Measurements from ENCODE around the gene NT5DC4. TPM values are rescaled to one million over a fixed set of nuclear protein-coding genes. Genes with fewer than 3 reads are reported as not detected.

NT5DC4 gene
- polyA plus RNA-seq, 1 of the 3 experiments (the other 2 are of a cell fraction) = not detected

GRCh38 chr2:112754564-112754963 lies 33.7 kb downstream of the NT5DC4 start:
- peaks cover 51% of the 10 kb centered on the region; the same call in 1 of the 2 replicates for H3K79me2 ChIP-seq (ENCODE audit: insufficient read depth)
- H3K9me2 ChIP-seq = no peaks in the 10 kb centered on the region
- peaks cover 0 to 7% of the 10 kb centered on the region in 2 experiments; a peak in 1 of 4 replicates for H3K4me1 ChIP-seq (ENCODE audit: control insufficient read depth in 1 of 2, insufficient read depth in 2 of 2, low read depth in 1 of 2, low read length in 1 of 2)
- ChIA-PET CTCF (interaction anchor here (0.6 to 2.5 kb wide), 3 partner anchors 188 to 420 kb away, joined by 3 to 15 read pairs (median 3); no protein-coding TSS in a partner anchor), POLR2A (no interaction called here)
- no peaks in the 10 kb centered on the region for H3K27me3 ChIP-seq (ENCODE audit: insufficient read depth)
- 100% methylated on average over 1 of the region's 1 CpG for WGBS (ENCODE audit: low lambda C conversion rate)
- TF ChIP-seq MXI1 (IDR thresholded peaks at IDR 0.05; ENCODE audit: low read depth, low read length) (no peak), USF2 (IDR thresholded peaks at IDR 0.05; ENCODE audit: borderline replicate concordance, low read depth, low read length) (no peak), GATA2 (CRISPR knock-in tag; IDR thresholded peaks at IDR 0.05) (no peak), ELF1 (IDR thresholded peaks at IDR 0.05) (no peak), MAX (IDR thresholded peaks at IDR 0.05; ENCODE audit: low read depth) (no peak), SMC3 (IDR thresholded peaks at IDR 0.05; ENCODE audit: low read depth, low read length) (no peak), RCOR1 (IDR thresholded peaks at IDR 0.05; ENCODE audit: low read length) (no peak), SIN3A (IDR thresholded peaks at IDR 0.05; ENCODE audit: borderline replicate concordance, low read depth, low read length) (no peak), NFIC (IDR thresholded peaks at IDR 0.05; ENCODE audit: borderline replicate concordance) (no peak), CHD2 (IDR thresholded peaks at IDR 0.05; ENCODE audit: low read length, partially characterized antibody) (no peak), EZH2phosphoT487 (IDR thresholded peaks at IDR 0.05; ENCODE audit: borderline replicate concordance, low read depth) (no peak), EP300 (IDR thresholded peaks at IDR 0.05; ENCODE audit: borderline replicate concordance in 1 of 2, low read depth in 1 of 2, low read length in 1 of 2) (no peak), FOXM1 (IDR thresholded peaks at IDR 0.05; ENCODE audit: low read depth) (no peak), JUND (IDR thresholded peaks at IDR 0.05) (no peak), PBX3 (IDR thresholded peaks at IDR 0.05) (no peak), GABPA (IDR thresholded peaks at IDR 0.05; ENCODE audit: low read depth) (no peak)
- TF ChIP-seq, protein P1, sequence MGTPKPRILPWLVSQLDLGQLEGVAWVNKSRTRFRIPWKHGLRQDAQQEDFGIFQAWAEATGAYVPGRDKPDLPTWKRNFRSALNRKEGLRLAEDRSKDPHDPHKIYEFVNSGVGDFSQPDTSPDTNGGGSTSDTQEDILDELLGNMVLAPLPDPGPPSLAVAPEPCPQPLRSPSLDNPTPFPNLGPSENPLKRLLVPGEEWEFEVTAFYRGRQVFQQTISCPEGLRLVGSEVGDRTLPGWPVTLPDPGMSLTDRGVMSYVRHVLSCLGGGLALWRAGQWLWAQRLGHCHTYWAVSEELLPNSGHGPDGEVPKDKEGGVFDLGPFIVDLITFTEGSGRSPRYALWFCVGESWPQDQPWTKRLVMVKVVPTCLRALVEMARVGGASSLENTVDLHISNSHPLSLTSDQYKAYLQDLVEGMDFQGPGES (IDR thresholded peaks at IDR 0.05; ENCODE audit: low read depth, low read length) = no peak
- TF ChIP-seq, protein P2, sequence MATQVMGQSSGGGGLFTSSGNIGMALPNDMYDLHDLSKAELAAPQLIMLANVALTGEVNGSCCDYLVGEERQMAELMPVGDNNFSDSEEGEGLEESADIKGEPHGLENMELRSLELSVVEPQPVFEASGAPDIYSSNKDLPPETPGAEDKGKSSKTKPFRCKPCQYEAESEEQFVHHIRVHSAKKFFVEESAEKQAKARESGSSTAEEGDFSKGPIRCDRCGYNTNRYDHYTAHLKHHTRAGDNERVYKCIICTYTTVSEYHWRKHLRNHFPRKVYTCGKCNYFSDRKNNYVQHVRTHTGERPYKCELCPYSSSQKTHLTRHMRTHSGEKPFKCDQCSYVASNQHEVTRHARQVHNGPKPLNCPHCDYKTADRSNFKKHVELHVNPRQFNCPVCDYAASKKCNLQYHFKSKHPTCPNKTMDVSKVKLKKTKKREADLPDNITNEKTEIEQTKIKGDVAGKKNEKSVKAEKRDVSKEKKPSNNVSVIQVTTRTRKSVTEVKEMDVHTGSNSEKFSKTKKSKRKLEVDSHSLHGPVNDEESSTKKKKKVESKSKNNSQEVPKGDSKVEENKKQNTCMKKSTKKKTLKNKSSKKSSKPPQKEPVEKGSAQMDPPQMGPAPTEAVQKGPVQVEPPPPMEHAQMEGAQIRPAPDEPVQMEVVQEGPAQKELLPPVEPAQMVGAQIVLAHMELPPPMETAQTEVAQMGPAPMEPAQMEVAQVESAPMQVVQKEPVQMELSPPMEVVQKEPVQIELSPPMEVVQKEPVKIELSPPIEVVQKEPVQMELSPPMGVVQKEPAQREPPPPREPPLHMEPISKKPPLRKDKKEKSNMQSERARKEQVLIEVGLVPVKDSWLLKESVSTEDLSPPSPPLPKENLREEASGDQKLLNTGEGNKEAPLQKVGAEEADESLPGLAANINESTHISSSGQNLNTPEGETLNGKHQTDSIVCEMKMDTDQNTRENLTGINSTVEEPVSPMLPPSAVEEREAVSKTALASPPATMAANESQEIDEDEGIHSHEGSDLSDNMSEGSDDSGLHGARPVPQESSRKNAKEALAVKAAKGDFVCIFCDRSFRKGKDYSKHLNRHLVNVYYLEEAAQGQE (IDR thresholded peaks at IDR 0.05; ENCODE audit: low read depth, low read length) = no peak
- H3K36me3 ChIP-seq (replicated peaks in 1 of 2; ENCODE audit: control insufficient read depth in 1 of 2, insufficient read depth in 2 of 2, low read length in 1 of 2) = peaks cover 43% of the 10 kb centered on the region in 2 experiments
- no peak overlapping the region for H3K4me2 ChIP-seq
- H2AFZ ChIP-seq (ENCODE audit: low read depth) = no peak overlapping the region
- H3K9me3 ChIP-seq = no peaks in the 10 kb centered on the region
- H3F3A ChIP-seq (replicated peaks; ENCODE audit: insufficient read depth) = peaks cover 23% of the 10 kb centered on the region
- H4K20me1 ChIP-seq (ENCODE audit: insufficient read depth) = no peaks in the 10 kb centered on the region
- no peak overlapping the region for H3K9ac ChIP-seq
- H3K4me3 ChIP-seq (ENCODE audit: low read depth in 2 of 2, low read length in 1 of 2) = no peak overlapping the region
- H3K27ac ChIP-seq (ENCODE audit: low read depth in 2 of 2, low read length in 1 of 2) = no peak overlapping the region
- no peak for DNase-seq
